Measurements from ENCODE around the gene SENP8.
"Not testable (repeated sequence)": the region's sequence is repeated elsewhere in the genome, so short reads cannot be mapped to it uniquely, and the experiment has no call there.

The SENP8 gene

GRCh38 chr15:72118017-72118978 lies at the start of gene SENP8, which contains the start of gene MYO9A:
Gene SENP8, plus strand, starts transcription at chr15:72118403. Its CDS starts 21,221 bp downstream, at chr15:72139624.
Gene MYO9A, minus strand, starts transcription at chr15:72118150. Its CDS starts 71,587 bp downstream, at chr15:72046563.
- DNase-seq (ENCODE audit: low spot score), result peak; percentile 96

DNA sequence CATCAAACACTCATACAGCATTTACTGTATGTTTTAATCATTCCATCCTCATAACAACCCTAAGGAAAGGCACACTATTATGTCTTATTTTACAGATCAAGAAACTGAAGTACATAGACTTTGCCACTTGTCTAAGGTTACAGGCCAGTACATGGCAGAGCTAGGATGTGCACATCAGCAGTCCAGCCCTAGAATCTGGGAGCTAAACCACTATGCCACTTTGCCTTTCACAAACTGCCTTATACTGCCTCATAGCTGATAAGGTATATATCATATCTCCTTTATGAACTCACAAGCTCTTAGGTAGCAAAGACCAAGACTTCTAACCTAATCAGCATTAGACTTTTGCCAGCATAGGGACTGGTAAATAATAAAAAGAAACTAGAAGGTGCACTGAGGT lies 49.3 kb upstream of the SENP8 start:
- no peak for DNase-seq (ENCODE audit: low spot score)

DNA sequence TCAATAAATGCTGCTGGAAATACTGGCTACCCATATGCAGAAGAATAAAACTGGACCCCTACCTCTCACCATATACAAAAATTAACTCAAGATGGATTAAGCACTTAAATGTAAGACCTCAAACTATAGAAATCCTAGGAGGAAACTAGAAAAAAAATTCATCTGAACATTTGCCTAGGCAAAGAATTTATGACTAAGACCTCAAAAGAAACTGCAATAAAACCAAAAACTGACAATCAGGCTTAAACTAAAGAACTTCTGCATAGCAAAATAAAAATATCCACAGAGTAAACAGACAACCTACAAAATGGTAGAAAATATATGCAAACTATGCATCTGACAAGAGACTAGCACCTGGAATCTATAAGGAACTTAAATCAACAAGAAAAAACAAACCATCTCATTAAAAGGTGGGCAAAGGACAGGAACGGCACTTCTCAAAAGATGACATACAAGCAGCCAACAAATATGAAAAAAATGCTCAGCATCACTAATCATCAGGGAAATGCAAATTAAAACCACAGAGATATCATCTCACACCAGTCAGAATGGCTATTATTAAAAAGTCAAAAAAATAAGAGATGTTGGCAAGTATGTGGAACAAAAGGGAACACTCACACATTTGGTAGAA lies 47.3 kb upstream of the SENP8 start:
- DNase-seq (ENCODE audit: low spot score), result no peak

DNA sequence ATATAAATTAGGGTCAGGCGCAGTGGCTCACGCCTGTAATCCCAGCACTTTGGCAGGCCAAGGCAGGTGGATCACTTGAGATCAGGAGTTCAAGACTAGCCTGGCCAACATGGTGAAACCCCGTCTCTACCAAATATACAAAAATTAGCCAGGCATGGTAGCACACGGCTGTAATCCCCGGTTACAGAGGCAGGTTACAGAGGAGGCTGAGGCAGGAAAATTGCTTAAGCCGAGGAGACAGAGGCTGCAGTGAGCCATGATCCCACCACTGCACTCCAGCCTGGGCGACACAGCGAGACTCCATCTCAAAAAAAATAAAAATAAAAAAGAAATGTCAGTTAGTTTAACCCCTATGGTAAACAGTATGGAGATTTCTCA lies 46.8 kb upstream of the SENP8 start:
- not testable (repeated sequence) for DNase-seq (ENCODE audit: low spot score)

GRCh38 chr15:72074335-72075060 lies 43.7 kb upstream of the SENP8 start:
- no peak for DNase-seq (ENCODE audit: low spot score)

DNA sequence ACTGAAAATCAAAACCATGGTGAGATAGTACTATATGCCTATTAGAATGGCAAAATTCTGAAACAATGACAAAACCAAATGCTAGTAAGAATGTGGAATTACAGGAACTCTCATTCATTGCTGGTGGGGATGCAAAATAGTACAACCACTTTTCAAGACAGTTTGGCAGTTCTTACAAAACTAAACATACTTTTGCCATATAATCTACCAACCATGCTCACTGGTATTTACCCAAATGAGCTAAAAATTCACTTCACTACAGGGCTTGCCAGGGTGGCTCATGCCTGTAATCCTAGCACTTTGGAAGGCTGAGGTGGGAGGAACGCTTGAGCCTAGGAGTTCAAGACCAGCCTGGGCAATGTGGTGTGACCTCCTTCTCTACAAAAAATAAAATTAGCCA lies 40.3 kb upstream of the SENP8 start:
- DNase-seq (ENCODE audit: low spot score), result no peak

DNA sequence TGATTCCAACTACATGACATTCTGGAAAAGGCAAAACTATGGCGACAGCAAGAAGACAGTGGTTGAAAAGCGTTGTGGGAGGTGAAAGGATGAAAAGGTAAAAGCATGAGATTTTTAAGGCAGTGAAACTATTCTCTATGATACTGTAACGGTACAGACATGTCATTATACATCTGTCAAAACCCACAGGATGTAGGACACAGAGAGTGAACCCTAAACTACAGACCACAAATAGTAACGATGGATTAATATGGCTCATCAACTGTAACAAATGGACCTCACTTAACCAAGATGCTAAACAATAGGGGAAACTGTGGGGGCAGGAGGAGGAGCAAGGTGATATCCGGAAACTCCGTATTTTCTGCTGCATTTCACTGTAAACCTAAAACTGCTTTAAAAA lies 39.3 kb upstream of the SENP8 start:
- no peak for DNase-seq (ENCODE audit: low spot score)

DNA sequence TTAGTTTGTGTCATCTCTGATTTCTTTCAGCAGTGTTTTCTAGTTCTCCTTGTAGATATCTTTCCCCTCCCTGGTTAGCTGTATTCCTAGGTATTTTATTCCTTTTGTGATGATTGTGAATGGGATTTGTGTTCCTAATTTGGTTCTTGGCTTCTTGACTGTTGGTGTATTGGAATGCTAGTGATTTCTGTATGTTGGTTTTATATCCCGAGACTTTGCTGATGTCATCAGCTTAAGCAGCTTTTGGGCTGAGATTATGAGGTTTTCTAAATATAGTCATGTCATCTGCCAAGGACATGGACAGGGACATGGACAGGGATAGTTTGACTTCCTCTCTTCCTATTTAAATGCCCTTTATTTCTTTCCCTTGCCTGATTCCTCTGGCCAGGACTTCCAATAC lies 36.0 kb upstream of the SENP8 start:
- no peak for DNase-seq (ENCODE audit: low spot score)

- no peak for DNase-seq (ENCODE audit: low spot score)
Observed at GRCh38 chr15:72086010-72086697, 32.0 kb upstream of the SENP8 start.

- no peak for DNase-seq (ENCODE audit: low spot score)
Observed at GRCh38 chr15:72086920-72087648, 31.1 kb upstream of the SENP8 start.

- no peak for DNase-seq (ENCODE audit: low spot score)
Observed at GRCh38 chr15:72092006-72092405, 26.2 kb upstream of the SENP8 start.

DNA sequence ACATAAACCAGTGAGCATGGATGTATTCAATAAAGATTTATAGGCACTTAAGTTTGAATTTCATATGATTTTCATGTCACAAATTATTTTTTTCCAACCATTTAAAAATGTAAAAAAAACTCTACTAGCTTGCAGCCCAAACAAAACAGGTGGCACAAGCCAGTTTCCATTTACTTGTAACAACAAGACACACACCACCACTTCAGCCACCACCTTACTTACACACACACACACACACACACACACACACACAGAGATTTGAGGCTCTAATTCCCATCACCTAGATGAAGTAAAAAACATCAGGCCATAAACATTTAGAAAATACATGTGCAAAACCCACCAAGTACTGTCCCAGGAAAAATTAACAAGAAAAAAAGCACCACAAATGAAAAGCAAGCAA lies 25.5 kb upstream of the SENP8 start:
- DNase-seq (ENCODE audit: low spot score), result no peak

DNA sequence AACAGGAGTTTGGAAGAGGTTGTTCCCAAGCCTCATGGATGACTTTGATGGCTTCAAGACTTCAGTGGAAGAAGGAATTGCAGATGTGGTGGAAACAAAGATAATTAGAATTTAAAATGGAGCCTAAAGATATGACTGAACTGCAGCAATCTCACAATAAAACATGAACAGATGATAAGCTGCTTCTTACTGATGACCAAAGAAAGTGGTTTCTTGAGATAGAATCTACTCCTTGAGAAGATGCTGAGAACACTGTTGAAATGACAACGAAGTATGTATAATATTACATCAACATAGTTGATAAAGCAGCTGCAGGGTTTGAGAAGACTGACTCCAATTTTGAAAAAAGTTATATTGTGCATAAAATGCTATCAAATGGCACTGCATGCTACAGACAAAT lies 21.4 kb upstream of the SENP8 start:
- no peak for DNase-seq (ENCODE audit: low spot score)

DNA sequence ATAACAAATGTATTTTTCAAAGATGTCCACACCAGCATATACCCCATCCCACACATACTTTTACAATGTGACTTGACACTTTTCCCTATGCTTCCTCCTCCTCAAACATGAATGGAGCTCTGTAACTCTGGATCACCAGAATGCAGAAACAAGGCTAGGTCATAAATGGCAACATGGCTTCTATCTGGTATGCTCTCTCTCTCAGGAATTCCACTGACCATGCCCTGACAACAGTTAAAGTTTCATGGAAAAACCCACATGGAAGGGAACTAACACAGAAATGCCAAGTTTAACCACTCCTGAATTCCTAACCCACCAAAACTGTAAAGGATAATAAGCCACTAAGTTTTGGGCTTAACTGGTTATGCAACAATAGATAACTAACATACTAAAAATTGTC lies 20.2 kb upstream of the SENP8 start:
- no peak for DNase-seq (ENCODE audit: low spot score)

DNA sequence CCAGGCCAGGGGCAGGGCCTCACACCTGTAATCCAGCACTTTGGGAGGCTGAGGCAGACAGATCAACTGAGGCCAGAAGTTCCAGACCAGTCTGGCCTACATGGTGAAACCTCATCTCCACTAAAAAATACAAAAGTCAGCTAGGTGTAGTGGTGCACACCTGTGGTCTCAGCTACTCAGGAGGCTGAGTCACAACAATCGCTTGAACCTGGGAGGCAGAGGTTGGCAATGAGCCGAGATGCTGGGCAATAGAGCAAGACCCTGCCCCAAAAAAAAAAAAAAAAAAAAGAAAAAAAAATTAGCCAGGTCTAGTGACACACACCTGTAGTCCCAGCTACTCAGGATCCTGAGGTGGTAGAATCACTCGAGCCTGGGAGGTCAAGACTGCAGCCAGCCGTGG lies 19.0 kb upstream of the SENP8 start:
- DNase-seq (ENCODE audit: low spot score), result no peak

DNA sequence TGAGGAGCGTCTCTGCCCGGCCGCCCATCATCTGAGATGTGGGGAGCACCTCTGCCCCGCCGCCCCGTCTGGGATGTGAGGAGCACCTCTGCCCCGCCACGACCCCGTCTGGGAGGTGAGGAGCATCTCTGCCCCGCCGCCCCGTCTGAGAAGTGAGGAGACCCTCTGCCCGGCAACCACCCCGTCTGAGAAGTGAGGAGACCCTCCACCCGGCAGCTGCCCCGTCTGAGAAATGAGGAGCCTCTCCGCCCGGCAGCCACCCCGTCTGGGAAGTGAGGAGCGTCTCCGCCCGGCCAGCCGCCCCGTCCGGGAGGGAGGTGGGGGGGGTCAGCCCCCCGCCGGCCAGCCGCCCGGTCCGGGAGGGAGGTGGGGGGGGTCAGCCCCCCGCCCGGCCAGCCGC lies 17.7 kb upstream of the SENP8 start:
- DNase-seq (ENCODE audit: low spot score), result not testable (repeated sequence)

DNA sequence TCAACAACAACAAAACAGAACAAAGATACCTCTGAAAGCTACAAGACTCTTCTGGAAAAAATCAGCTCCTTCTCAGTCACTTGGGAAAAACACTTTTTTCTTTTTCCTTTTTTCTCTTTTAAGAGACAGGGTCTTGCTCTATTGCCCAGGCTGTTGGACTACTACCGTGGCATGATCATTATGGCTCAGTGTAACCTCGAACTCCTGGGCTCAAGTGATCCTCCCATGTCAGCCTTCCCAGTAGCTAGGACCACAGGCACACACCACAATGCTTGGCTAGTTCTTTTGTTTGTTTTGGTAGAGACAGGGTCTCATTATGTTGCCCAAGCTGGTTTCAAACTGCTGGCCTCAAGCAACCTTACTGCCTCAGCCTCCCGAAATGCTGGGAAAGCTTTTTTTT lies 13.1 kb upstream of the SENP8 start:
- DNase-seq (ENCODE audit: low spot score), result no peak

GRCh38 chr15:72106068-72106467 lies 12.1 kb upstream of the SENP8 start:
- no peak for DNase-seq (ENCODE audit: low spot score)

DNA sequence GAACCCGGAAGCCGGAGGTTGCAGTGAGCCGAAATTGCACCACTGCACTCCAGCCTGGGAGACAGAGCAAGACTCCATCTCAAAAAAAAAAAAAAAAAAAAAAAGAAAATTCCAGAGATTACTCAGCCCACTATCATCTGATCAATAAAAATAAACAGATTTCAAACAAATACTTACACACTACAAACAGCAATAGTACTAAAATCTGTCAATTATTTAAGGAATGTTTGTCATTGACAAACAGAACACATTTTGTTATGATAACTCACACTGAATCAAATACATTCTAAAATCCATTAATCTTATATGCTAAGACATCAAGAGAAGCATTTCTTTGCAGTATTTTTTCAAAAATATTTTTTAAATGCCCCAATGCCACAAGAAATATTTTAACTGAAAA lies 7.8 kb upstream of the SENP8 start:
- no peak for DNase-seq (ENCODE audit: low spot score)

- DNase-seq (ENCODE audit: low spot score), result no peak
Observed at GRCh38 chr15:72112116-72112515, 6.1 kb upstream of the SENP8 start.

DNA sequence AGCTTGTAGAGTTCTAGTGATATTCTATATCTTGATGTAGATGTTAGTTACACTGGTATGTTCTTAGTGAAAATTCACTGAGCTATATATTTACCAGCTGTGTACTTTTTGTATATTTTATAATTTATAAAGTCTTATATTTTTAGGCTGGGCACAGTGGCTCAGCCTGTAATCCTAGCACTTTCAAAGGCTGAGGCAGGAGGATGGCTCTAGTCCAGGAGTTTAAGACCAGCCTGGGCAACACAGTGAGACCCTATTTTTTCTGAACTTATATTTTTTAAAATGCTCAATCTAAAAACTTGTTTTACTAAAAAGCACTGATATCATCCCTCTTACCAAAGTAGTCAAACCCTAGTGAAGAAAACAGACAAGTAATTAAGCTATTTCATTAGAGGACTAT lies 5.4 kb upstream of the SENP8 start:
- DNase-seq (ENCODE audit: low spot score), result no peak
